HG03135 (cell line): Measurements from ENCODE around the gene OGT.
A peak's percentile ranks its signal among the peaks of the same experiment; 100 is the strongest.

ENCODE experiments used
- ATAC-seq: cut with Tn5 transposase; IDR thresholded peaks from one replicate; pipeline ENCODE4 v1.9.1; 2021; ENCODE audit warnings: mild to moderate bottlenecking, moderate library complexity; ENCODE audit not compliant: unreplicated experiment

OGT gene

DNA sequence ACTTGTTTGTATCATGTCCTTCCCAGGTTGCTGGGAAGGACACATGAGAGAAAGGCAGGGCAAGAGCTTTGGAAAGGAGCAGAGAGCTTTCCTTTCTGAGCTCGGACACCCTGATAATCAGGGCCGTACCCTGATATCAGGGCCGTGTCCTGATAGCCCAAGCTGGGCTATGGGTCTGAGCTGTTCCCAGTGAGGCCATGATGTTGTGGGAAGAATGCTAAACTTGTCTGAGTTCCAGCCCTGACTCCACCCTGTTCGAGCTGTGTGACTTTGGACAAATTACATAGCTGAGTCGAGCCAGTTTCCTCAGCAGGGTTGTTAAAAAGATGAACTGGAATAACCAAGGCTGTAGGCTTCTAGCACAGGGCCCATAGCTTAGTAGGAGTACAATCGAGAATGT, 88.7 kb downstream of the OGT start:
- ATAC-seq = no peak

DNA sequence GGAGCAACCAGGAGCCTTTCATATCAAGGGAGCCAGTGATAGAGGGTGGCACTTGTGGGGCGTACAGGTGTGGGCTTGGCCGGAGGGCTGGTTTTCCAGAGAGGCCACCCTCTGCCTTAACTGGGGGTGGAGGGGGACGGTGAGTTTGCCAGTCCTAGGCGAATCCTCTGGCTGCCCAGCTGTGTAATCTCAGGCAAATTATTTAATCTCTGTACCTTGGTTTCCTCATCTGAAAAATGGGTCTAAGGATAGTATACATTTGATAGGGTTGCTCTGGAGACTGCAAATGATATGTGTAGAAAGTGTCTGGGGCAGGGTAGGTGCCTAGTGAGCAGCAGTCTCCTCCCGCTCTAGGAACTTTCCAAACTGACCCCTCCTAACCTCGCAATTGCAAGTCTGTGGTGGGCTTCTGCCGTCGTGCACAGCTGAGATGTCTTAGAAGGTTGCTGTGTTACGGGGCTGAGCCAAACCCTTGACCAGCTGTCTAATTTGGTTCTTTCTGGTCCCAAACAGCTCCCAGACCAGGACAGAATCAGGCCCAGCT, 89.2 kb downstream of the OGT start:
- no peak for ATAC-seq

DNA sequence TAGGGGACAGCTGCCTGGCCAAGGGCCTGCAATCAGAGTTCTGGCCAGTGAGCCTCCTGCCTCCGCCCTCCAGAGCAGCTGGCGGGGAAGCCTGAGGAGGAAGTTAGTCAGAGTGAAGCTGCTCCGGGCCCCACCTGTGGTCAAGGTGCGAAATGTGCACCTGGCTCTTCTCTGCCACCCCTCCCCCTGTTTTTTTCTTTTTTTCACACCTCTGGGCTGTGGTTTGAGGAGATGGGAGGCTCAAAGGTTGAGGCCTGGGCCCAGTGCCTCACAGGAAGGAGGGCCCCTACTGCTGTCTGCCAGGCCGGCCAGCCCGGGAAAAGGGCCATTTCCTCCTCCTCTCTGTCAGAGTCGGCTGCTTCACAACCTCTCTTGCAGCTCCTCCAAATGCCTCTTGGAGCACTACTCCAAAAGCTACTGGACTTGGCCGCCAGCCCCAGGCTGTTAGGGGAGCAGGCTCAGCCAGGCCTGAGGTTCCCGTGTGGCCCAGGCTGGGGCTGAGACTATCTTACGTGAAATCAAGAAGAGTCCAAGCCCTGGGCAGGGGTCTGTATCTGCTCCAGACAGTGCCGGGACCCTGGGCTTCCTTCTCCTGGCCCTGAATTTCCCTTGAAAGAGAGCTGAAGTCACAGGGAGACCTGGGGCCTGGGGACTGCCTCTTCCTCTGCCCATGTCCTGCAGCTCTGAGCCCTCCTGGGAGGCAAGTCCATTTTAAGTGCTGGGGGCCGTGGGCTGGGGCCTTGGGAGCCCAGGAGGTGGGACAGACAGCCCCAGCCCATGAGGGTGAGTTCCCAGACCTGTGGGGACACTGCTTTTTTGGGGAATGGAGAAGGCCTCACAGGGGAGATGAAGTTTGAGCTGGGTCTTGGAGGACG, 89.9 kb downstream of the OGT start:
- peak; percentile 55 for ATAC-seq

DNA sequence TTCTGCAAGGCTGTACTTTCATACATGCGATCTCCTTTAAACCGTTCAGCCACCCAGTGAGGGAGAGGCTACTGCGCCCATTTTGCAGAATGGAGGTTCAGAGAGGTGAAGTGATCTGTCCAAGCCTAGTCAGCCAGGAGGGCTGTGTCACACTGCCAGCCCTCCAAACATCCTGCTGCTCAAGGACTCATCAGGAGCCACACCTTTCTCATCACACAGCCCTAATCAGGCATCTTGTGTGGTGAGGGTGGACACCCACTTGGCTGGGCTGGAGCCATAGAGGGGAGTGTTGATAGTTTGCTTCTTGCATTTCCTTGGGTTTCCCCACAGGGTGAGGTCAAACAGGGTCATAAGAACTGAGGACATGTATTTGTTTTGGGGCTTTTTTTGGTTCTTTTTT, 90.8 kb downstream of the OGT start:
- no peak for ATAC-seq

DNA sequence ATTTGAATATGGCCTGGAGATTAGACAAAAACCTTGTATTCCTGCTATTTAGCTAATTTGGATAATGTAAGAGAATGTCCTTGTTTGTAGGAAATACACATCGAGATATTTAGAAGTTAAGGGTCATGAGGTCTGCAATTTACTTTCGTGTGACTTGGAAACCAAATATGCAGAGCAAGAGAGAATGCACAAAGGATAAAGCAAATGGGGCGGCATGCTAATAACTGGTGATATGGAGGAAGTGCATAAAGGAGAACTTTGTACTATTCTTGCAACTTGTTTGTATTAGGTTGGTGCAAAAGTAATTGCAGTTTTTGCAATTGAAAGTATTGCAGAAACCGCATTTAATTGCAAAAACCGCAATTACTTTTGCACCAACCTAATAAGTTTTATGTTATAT, 92.6 kb downstream of the OGT start:
- ATAC-seq = no peak
